Measurements from ENCODE around the gene TNIK.

DNA sequence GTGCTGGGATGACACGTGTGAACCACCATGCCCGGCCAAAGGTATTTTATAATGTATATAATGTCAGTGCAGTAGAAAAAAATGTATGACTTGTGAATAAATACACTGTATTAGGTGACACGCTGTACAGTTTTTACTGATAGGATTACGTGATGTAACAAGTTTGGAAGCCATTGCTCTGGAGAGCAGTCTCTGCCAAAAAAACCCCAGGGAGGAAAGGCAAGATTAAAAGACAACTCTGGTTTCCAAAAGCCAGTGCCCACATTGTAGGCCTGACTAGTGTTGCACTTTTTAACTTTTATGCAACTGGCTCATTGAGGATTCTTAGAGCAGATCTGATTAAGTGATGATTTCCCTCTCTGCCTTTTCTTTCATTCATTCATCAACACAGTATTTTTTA, 371.7 kb downstream of the TNIK start:
- TF ChIP-seq SMC3 (conservative IDR thresholded peaks at IDR 0.05; ENCODE audit: poor library complexity) (no peak), RAD21 (conservative IDR thresholded peaks at IDR 0.05) (no peak), EP300 (conservative IDR thresholded peaks at IDR 0.05; ENCODE audit: poor library complexity, severe bottlenecking) (no peak)
- TF ChIP-seq, protein P1, sequence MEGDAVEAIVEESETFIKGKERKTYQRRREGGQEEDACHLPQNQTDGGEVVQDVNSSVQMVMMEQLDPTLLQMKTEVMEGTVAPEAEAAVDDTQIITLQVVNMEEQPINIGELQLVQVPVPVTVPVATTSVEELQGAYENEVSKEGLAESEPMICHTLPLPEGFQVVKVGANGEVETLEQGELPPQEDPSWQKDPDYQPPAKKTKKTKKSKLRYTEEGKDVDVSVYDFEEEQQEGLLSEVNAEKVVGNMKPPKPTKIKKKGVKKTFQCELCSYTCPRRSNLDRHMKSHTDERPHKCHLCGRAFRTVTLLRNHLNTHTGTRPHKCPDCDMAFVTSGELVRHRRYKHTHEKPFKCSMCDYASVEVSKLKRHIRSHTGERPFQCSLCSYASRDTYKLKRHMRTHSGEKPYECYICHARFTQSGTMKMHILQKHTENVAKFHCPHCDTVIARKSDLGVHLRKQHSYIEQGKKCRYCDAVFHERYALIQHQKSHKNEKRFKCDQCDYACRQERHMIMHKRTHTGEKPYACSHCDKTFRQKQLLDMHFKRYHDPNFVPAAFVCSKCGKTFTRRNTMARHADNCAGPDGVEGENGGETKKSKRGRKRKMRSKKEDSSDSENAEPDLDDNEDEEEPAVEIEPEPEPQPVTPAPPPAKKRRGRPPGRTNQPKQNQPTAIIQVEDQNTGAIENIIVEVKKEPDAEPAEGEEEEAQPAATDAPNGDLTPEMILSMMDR (IDR thresholded peaks at IDR 0.05; ENCODE audit: poor library complexity, severe bottlenecking) = no peak
